ENCODE measurements around the gene PPP1R9A. TPM values are rescaled to one million over a fixed set of nuclear protein-coding genes. Genes with fewer than 3 reads are reported as not detected.
A peak's percentile ranks its signal among the peaks of the same experiment; 100 is the strongest.

Gene PPP1R9A
- total RNA-seq, 1 donor from 2014 or later: 0.85 TPM

- peak; percentile 29 to 65 (median 63) for TF ChIP-seq CTCF (IDR thresholded peaks at IDR 0.05)
Measured at GRCh38 chr7:95199779-95200558, 292.6 kb downstream of the PPP1R9A start.

GRCh38 chr7:95200741-95201140 lies 293.3 kb downstream of the PPP1R9A start:
- Histone ChIP-seq H3K4me3 (no peak overlapping the region), H3K36me3 (no peaks in the 10 kb centered on the region), H3K27me3 (no peaks in the 10 kb centered on the region), H3K27ac (no peak overlapping the region), H3K4me1 (peaks cover 0 to 3% of the 10 kb centered on the region in 2 donors), H3K9me3 (no peaks in the 10 kb centered on the region)
- DNase-seq (ENCODE audit: low spot score in 2 of 2): no peak
- intact Hi-C loops (cut with DNase I): loop anchor here (10.0 kb wide), 1 partner anchor 296 kb away; the partner anchor contains the start of gene PPP1R9A
- TF ChIP-seq CTCF (IDR thresholded peaks at IDR 0.05): no peak

More at GRCh38 chr7:95199779-95200558, 292.6 kb downstream of the PPP1R9A start:
- Histone ChIP-seq H3K9me3 (no peaks in the 10 kb centered on the region), H3K4me3 (no peak overlapping the region), H3K36me3 (no peaks in the 10 kb centered on the region), H3K27me3 (no peaks in the 10 kb centered on the region), H3K27ac (no peak overlapping the region), H3K4me1 (no peaks in the 10 kb centered on the region)
- peak in 1 of 2 donors; percentile 63 for DNase-seq (ENCODE audit: low spot score in 2 of 2)
- intact Hi-C loops (cut with DNase I): loop anchor here (10.0 kb wide), 1 partner anchor 295 kb away; the partner anchor contains the start of gene PPP1R9A

GRCh38 chr7:95201727-95202126 lies 294.3 kb downstream of the PPP1R9A start:
- H3K4me1 ChIP-seq: peaks cover 0 to 8% of the 10 kb centered on the region in 2 donors
- intact Hi-C loops (cut with DNase I): loop anchor here (10.0 kb wide), 1 partner anchor 297 kb away; the partner anchor contains the start of gene PPP1R9A
- H3K27me3 ChIP-seq: no peaks in the 10 kb centered on the region
- H3K4me3 ChIP-seq: no peak overlapping the region
- no peak for TF ChIP-seq CTCF (IDR thresholded peaks at IDR 0.05)
- no peak for DNase-seq (ENCODE audit: low spot score in 2 of 2)
- no peaks in the 10 kb centered on the region for H3K36me3 ChIP-seq
- H3K9me3 ChIP-seq: no peaks in the 10 kb centered on the region
- no peak overlapping the region for H3K27ac ChIP-seq

GRCh38 chr7:95204618-95205017 lies 297.2 kb downstream of the PPP1R9A start:
- Histone ChIP-seq H3K4me1 (peaks cover 0 to 8% of the 10 kb centered on the region in 2 donors), H3K36me3 (no peaks in the 10 kb centered on the region), H3K27me3 (no peaks in the 10 kb centered on the region), H3K27ac (no peak overlapping the region), H3K9me3 (no peaks in the 10 kb centered on the region), H3K4me3 (no peak overlapping the region)
- intact Hi-C loops (cut with DNase I): loop anchor here (10.0 kb wide), 1 partner anchor 300 kb away; the partner anchor contains the start of gene PPP1R9A
- TF ChIP-seq CTCF (IDR thresholded peaks at IDR 0.05): no peak
- DNase-seq (ENCODE audit: low spot score in 2 of 2): no peak

GRCh38 chr7:95205665-95206225 lies 298.4 kb downstream of the PPP1R9A start:
- intact Hi-C loops (cut with DNase I): loop anchor here (10.0 kb wide), 1 partner anchor 301 kb away; the partner anchor contains the start of gene PPP1R9A
- H3K4me3 ChIP-seq: no peak overlapping the region
- DNase-seq (ENCODE audit: low spot score in 2 of 2): no peak
- H3K4me1 ChIP-seq: peaks cover 0 to 8% of the 10 kb centered on the region in 2 donors
- H3K27ac ChIP-seq: no peak overlapping the region
- H3K9me3 ChIP-seq: no peaks in the 10 kb centered on the region
- TF ChIP-seq CTCF (IDR thresholded peaks at IDR 0.05): no peak
- no peaks in the 10 kb centered on the region for H3K27me3 ChIP-seq
- no peaks in the 10 kb centered on the region for H3K36me3 ChIP-seq

Data from ascending aorta (tissue), 2 donors.